SK-N-SH (cell line): ENCODE data around the gene ARL6IP4. TPM values are rescaled to one million over a fixed set of nuclear protein-coding genes. Genes with fewer than 3 reads are reported as not detected.

Experiments
- CTCF ChIA-PET: fragments of 300-600, 350-600 bp; formaldehyde crosslinking; extraction: SDS; loops from one replicate; lab custom pipeline; 2021; lab: Yijun Ruan, JAX
- POLR2A ChIA-PET: fragments of 350-600 bp; sonication (Branson Sonifier 250); formaldehyde crosslinking; extraction: SDS; loops from one replicate; lab custom pipeline; 2020; ENCODE audit warnings: antibody characterized with exemption, inconsistent platforms; lab: Yijun Ruan, JAX
- DNase-seq: peaks from one replicate; pipeline ENCODE4 v3.0.0; 2012
- H2AFZ ChIP-seq: fragments of 200-600 bp; sonication (generic); 2 replicates; pipeline ENCODE4 v1.8.1; 2016; ENCODE audit warnings: antibody characterized with exemption, mild to moderate bottlenecking, low read depth
- H3F3A ChIP-seq: fragments of 200-600 bp; sonication (generic); replicated peaks from 2 replicates; pipeline ENCODE3; 2016; ENCODE audit warnings: antibody characterized with exemption, mild to moderate bottlenecking; ENCODE audit not compliant: insufficient read depth
- H3K27ac ChIP-seq, 2 experiments: fragments of 200-500 bp in 1 of 2; fragments of 200-600 bp in 1 of 2; sonication (Bioruptor generic) in 1 of 2; sonication (generic), shearing (Covaris generic) in 1 of 2; 2 replicates each; pipeline versions ENCODE4 v1.5.1 to v1.6.1; 2014 to 2016; ENCODE audit warnings: low read depth in 2 of 2, inconsistent platforms in 1 of 2, low read length in 1 of 2, mild to moderate bottlenecking in 1 of 2, mixed read lengths in 1 of 2
- H3K27me3 ChIP-seq: fragments of 200-600 bp; sonication (generic), shearing (Covaris generic); 2 replicates; pipeline ENCODE4 v1.6.1; 2016; ENCODE audit warnings: mixed run types; ENCODE audit not compliant: insufficient read depth
- H3K36me3 ChIP-seq, 2 experiments: fragments of 200-500 bp in 1 of 2; fragments of 200-600 bp in 1 of 2; sonication (Bioruptor generic) in 1 of 2; sonication (generic) in 1 of 2; replicated peaks in 1 of 2; 2 replicates each; pipeline versions ENCODE3 to v1.5.1; 2014 to 2016; ENCODE audit warnings: low read length in 1 of 2, mild to moderate bottlenecking in 1 of 2; ENCODE audit not compliant: insufficient read depth in 2 of 2, control insufficient read depth in 1 of 2
- H3K4me1 ChIP-seq, 2 experiments: fragments of 200-500 bp in 1 of 2; fragments of 200-600 bp in 1 of 2; sonication (Bioruptor generic) in 1 of 2; sonication (generic), shearing (Covaris generic) in 1 of 2; 2 replicates each; pipeline versions ENCODE4 v1.5.1 to v1.6.1; 2014 to 2016; ENCODE audit warnings: low read depth in 1 of 2, low read length in 1 of 2, mixed run types in 1 of 2; ENCODE audit not compliant: insufficient read depth in 2 of 2, control insufficient read depth in 1 of 2
- H3K4me2 ChIP-seq: fragments of 200-600 bp; sonication (generic), shearing (Covaris generic); 2 replicates; pipeline ENCODE4 v1.6.1; 2017; ENCODE audit warnings: mixed run types
- H3K4me3 ChIP-seq, 2 experiments: fragments of 200-500 bp in 1 of 2; fragments of 200-600 bp in 1 of 2; sonication (Bioruptor generic) in 1 of 2; sonication (generic), shearing (Covaris generic) in 1 of 2; 2 replicates each; pipeline versions ENCODE4 v1.5.1 to v1.8.1; 2014 to 2016; ENCODE audit warnings: low read depth in 2 of 2, inconsistent platforms in 1 of 2, low read length in 1 of 2, mild to moderate bottlenecking in 1 of 2, mixed read lengths in 1 of 2, moderate library complexity in 1 of 2
- H3K79me2 ChIP-seq: fragments of 200-600 bp; sonication (generic); 2 replicates; pipeline ENCODE4 v1.8.1; 2017; ENCODE audit warnings: mild to moderate bottlenecking; ENCODE audit not compliant: insufficient read depth
- H3K9ac ChIP-seq: fragments of 200-600 bp; sonication (generic); 2 replicates; pipeline ENCODE4 v1.6.1; 2017; ENCODE audit warnings: mixed run types
- H3K9me2 ChIP-seq: fragments of 200-600 bp; sonication (generic); 2 replicates; pipeline ENCODE4 v1.6.1; 2017; ENCODE audit warnings: mixed run types
- H3K9me3 ChIP-seq: fragments of 200-600 bp; sonication (generic); 2 replicates; pipeline ENCODE4 v1.6.1; 2017; ENCODE audit warnings: mixed run types, mild to moderate bottlenecking, moderate library complexity
- H4K20me1 ChIP-seq: fragments of 200-600 bp; sonication (generic); 2 replicates; pipeline ENCODE4 v1.6.1; 2017; ENCODE audit warnings: mild to moderate bottlenecking, mixed run types; ENCODE audit not compliant: insufficient read depth
- CHD2 ChIP-seq: fragments of 150-350 bp; IDR thresholded peaks from 2 replicates; pipeline ENCODE4 v1.6.1; 2018; ENCODE audit warnings: low read length; ENCODE audit not compliant: partially characterized antibody
- CTCF ChIP-seq: fragments of 200-600 bp; sonication (generic); IDR thresholded peaks from 2 replicates; pipeline ENCODE4 v1.6.1; 2017; ENCODE audit warnings: antibody characterized with exemption, mild to moderate bottlenecking, moderate library complexity
- ELF1 ChIP-seq: IDR thresholded peaks from 2 replicates; pipeline ENCODE4 v1.4.0; 2012
- EP300 ChIP-seq, 2 experiments: IDR thresholded peaks; 2 replicates each; pipeline versions ENCODE4 v1.4.0 to v1.6.1; 2012; ENCODE audit warnings: borderline replicate concordance in 1 of 2, low read depth in 1 of 2, low read length in 1 of 2
- FOXJ3 ChIP-seq: sonication (generic); formaldehyde crosslinking; IDR thresholded peaks from 2 replicates; pipeline ENCODE4 v1.5.1; 2020; ENCODE audit warnings: mild to moderate bottlenecking, missing genetic modification reagents
- FOXM1 ChIP-seq: IDR thresholded peaks from 2 replicates; pipeline ENCODE4 v1.4.0; 2012; ENCODE audit warnings: low read depth, mild to moderate bottlenecking
- GABPA ChIP-seq: IDR thresholded peaks from 2 replicates; pipeline ENCODE4 v1.4.0; 2012; ENCODE audit warnings: low read depth, mild to moderate bottlenecking
- GATA2 ChIP-seq: sonication (generic); formaldehyde crosslinking; IDR thresholded peaks from 2 replicates; pipeline ENCODE4 v1.5.0; 2020; ENCODE audit warnings: mild to moderate bottlenecking, missing genetic modification reagents
- MXI1 ChIP-seq: IDR thresholded peaks from 2 replicates; pipeline ENCODE4 v1.6.1; 2012; ENCODE audit warnings: mild to moderate bottlenecking, low read depth, low read length, improper control_type of control experiment
- POLR2AphosphoS5 ChIP-seq: IDR thresholded peaks from 2 replicates; pipeline ENCODE4 v1.6.1; 2012; ENCODE audit warnings: low read depth, low read length
- RAD21 ChIP-seq: IDR thresholded peaks from 2 replicates; pipeline ENCODE4 v1.6.1; 2012; ENCODE audit warnings: mild to moderate bottlenecking, low read length
- RFX5 ChIP-seq: IDR thresholded peaks from 2 replicates; pipeline ENCODE4 v1.6.1; 2012; ENCODE audit warnings: mild to moderate bottlenecking, improper control_type of control experiment, low read length
- RXRA ChIP-seq: IDR thresholded peaks from 2 replicates; pipeline ENCODE4 v1.4.0; 2012; ENCODE audit warnings: low read depth, mild to moderate bottlenecking, borderline replicate concordance
- SIN3A ChIP-seq: IDR thresholded peaks from 2 replicates; pipeline ENCODE4 v1.6.1; 2012; ENCODE audit warnings: low read depth, mild to moderate bottlenecking, low read length, moderate library complexity, borderline replicate concordance
- SMC3 ChIP-seq: IDR thresholded peaks from 2 replicates; pipeline ENCODE4 v1.6.1; 2012; ENCODE audit warnings: low read depth, low read length, improper control_type of control experiment
- TAF1 ChIP-seq: IDR thresholded peaks from 2 replicates; pipeline ENCODE4 v1.6.1; 2012; ENCODE audit warnings: low read depth, mild to moderate bottlenecking, low read length, moderate library complexity, borderline replicate concordance
- TCF12 ChIP-seq: IDR thresholded peaks from 2 replicates; pipeline ENCODE4 v1.4.0; 2012
- YY1 ChIP-seq: IDR thresholded peaks from 2 replicates; pipeline ENCODE4 v1.4.0; 2012; ENCODE audit warnings: low read depth, mild to moderate bottlenecking
- WGBS: methylation state at CpG from one replicate; pipeline ENCODE4 v1.1.6; 2017; ENCODE audit warnings: low lambda C conversion rate; 5-methylcytosine and 5-hydroxymethylcytosine counted together
- polyA plus RNA-seq, 3 experiments: library from polyadenylated mRNA; depleted of rRNA; stranded (reverse); fragments of >200 nt; gene quantifications; 2 replicates each; pipeline ENCODE4 v1.2.3, GENCODE V29; 2012
- TF ChIP-seq, protein P1 (sequence below): IDR thresholded peaks from 2 replicates; pipeline ENCODE4 v1.6.1; 2012; ENCODE audit warnings: mild to moderate bottlenecking, low read depth, low read length, moderate library complexity
- TF ChIP-seq, protein P2 (sequence below): IDR thresholded peaks from 2 replicates; pipeline ENCODE4 v1.4.0; 2012; ENCODE audit warnings: low read depth

ARL6IP4 gene
- polyA plus RNA-seq, 1 of the 3 experiments (the other 2 are of a cell fraction) = 370 TPM

DNA sequence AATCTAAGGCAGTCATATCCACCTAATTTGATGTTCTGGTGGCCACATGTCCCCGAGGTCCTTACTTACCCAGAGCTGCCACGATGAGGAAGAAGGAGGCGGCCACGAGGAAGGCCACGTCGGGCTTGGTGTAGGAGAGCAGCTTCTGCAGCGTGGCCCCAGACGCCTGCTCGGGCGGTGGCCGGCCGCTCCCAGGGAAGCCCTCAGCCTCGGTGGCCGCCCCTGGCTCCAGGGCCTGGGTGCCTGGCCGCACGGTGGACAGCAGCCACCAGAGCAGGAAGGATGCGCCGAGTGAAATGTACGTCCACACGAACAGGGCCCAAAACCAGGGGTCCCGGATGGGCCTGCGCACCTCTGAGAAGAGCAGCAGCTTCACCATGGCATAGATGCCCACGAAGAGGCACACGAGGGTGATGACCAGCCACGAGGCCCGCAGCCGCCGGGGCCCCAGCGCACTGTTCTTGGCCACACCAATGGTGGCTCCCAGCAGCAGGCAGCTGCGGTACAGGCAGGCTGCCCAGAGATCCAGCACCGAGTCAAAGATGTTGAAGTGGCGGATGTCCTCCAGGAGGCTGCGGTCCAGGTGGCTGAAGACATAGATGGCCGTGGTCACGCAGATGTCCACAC is 20.8 kb upstream of the ARL6IP4 start:
- H3F3A ChIP-seq = peaks cover 4% of the 10 kb centered on the region
- H3K27me3 ChIP-seq = no peaks in the 10 kb centered on the region
- no peaks in the 10 kb centered on the region for H3K36me3 ChIP-seq
- no peak overlapping the region for H3K9ac ChIP-seq
- no peak for DNase-seq
- H2AFZ ChIP-seq = no peak overlapping the region
- H4K20me1 ChIP-seq = no peaks in the 10 kb centered on the region
- no peaks in the 10 kb centered on the region for H3K9me3 ChIP-seq
- H3K79me2 ChIP-seq = no peaks in the 10 kb centered on the region
- ChIA-PET POLR2A (no interaction called here), CTCF (interaction anchor here (2.7 kb wide), 1 partner anchor 166 kb away, joined by 10 read pairs; no protein-coding TSS in a partner anchor)
- peaks cover 6 to 13% of the 10 kb centered on the region in 2 experiments; a peak in 2 of 4 replicates for H3K4me1 ChIP-seq
- no peak overlapping the region for H3K4me3 ChIP-seq
- H3K4me2 ChIP-seq = no peak overlapping the region
- 93% methylated on average over 22 of the region's 35 CpGs for WGBS
- H3K27ac ChIP-seq = no peak overlapping the region
- TF ChIP-seq FOXM1 (no peak), ELF1 (no peak), FOXJ3 (CRISPR knock-in tag) (no peak), YY1 (no peak), TAF1 (no peak), SIN3A (no peak), GATA2 (CRISPR knock-in tag) (no peak), GABPA (no peak), TCF12 (no peak), RFX5 (no peak), SMC3 (no peak), CHD2 (no peak), RAD21 (no peak), RXRA (no peak), EP300 (IDR thresholded peaks at IDR 0.05; ENCODE audit: borderline replicate concordance in 1 of 2, low read depth in 1 of 2, low read length in 1 of 2) (no peak), MXI1 (no peak), POLR2AphosphoS5 (no peak), CTCF (no peak)
- TF ChIP-seq, protein P1, sequence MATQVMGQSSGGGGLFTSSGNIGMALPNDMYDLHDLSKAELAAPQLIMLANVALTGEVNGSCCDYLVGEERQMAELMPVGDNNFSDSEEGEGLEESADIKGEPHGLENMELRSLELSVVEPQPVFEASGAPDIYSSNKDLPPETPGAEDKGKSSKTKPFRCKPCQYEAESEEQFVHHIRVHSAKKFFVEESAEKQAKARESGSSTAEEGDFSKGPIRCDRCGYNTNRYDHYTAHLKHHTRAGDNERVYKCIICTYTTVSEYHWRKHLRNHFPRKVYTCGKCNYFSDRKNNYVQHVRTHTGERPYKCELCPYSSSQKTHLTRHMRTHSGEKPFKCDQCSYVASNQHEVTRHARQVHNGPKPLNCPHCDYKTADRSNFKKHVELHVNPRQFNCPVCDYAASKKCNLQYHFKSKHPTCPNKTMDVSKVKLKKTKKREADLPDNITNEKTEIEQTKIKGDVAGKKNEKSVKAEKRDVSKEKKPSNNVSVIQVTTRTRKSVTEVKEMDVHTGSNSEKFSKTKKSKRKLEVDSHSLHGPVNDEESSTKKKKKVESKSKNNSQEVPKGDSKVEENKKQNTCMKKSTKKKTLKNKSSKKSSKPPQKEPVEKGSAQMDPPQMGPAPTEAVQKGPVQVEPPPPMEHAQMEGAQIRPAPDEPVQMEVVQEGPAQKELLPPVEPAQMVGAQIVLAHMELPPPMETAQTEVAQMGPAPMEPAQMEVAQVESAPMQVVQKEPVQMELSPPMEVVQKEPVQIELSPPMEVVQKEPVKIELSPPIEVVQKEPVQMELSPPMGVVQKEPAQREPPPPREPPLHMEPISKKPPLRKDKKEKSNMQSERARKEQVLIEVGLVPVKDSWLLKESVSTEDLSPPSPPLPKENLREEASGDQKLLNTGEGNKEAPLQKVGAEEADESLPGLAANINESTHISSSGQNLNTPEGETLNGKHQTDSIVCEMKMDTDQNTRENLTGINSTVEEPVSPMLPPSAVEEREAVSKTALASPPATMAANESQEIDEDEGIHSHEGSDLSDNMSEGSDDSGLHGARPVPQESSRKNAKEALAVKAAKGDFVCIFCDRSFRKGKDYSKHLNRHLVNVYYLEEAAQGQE = no peak
- TF ChIP-seq, protein P2, sequence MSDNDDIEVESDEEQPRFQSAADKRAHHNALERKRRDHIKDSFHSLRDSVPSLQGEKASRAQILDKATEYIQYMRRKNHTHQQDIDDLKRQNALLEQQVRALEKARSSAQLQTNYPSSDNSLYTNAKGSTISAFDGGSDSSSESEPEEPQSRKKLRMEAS = no peak
- H3K9me2 ChIP-seq = no peaks in the 10 kb centered on the region
